Ovary (tissue), 9 donors: ENCODE data around the gene GFI1B. TPM values are rescaled to one million over a fixed set of nuclear protein-coding genes. Genes with fewer than 3 reads are reported as not detected.

ENCODE experiments used
- DNase-seq, 5 donors: peaks; one replicate each; pipeline ENCODE4 v3.0.0-alpha.2; 2019 to 2020
- H3K27ac ChIP-seq, 2 donors: fragments of 200-600 bp; one replicate each; pipeline versions ENCODE4 v1.5.1 to v1.8.0; 2019 to 2022
- H3K27me3 ChIP-seq: fragments of 200-600 bp; one replicate; pipeline ENCODE4 v1.8.0; 2022
- H3K36me3 ChIP-seq: fragments of 200-600 bp; sonication (generic); one replicate; pipeline ENCODE4 v1.5.1; 2019
- H3K4me1 ChIP-seq: one replicate; pipeline ENCODE4 v1.8.1; 2013; ENCODE audit warnings: mild to moderate bottlenecking, moderate library complexity; ENCODE audit not compliant: insufficient read depth
- H3K4me3 ChIP-seq: fragments of 200-600 bp; sonication (generic); one replicate; pipeline ENCODE4 v1.5.1; 2017
- H3K9me3 ChIP-seq, 2 donors: fragments of 200-600 bp in 1 of 2; sonication (generic) in 1 of 2; one replicate each; pipeline versions ENCODE4 v1.5.1 to v1.8.1; 2013 to 2019; ENCODE audit warnings: mild to moderate bottlenecking in 1 of 2, moderate library complexity in 1 of 2
- CTCF ChIP-seq, 3 donors: fragments of 450-650 bp in 2 of 3; fragments of 200-600 bp in 1 of 3; IDR thresholded peaks; one replicate each; pipeline versions ENCODE4 v1.5.1 to v1.8.0; 2016 to 2022; ENCODE audit warnings: antibody characterized with exemption in 3 of 3, mild to moderate bottlenecking in 1 of 3
- EP300 ChIP-seq: sonication (generic); formaldehyde crosslinking; IDR thresholded peaks from one replicate; pipeline ENCODE4 v1.6.1; 2017; ENCODE audit warnings: antibody characterized with exemption
- POLR2A ChIP-seq: fragments of 450-650 bp; IDR thresholded peaks from one replicate; pipeline ENCODE4 v1.6.1; 2017; ENCODE audit warnings: antibody characterized with exemption, mild to moderate bottlenecking, moderate library complexity
- WGBS, 3 donors: extraction: QIAGEN DNeasy Blood & Tissue Kit in 1 of 3; methylation state at CpG; one replicate each; pipeline versions ENCODE4 v1.1.5 to v1.1.7; 2013 to 2017; 5-methylcytosine and 5-hydroxymethylcytosine counted together
- intact Hi-C, 4 donors: fragments of 100-400 bp; cut with DNase I; formaldehyde crosslinking; loops; one replicate each; pipeline versions ENCODE4 v1.11.0 to v1.15.1; 2022 to 2023
- polyA plus RNA-seq, 2 donors: library from polyadenylated mRNA; stranded (reverse); fragments of 200-250 nt in 1 of 2; fragments of 350-450 nt in 1 of 2; fragmentation: Illumina TruSeq in 1 of 2; extraction: RNeasy Lipid Tissue Mini Kit (QIAGEN cat#74804) in 1 of 2; gene quantifications; one replicate each; pipeline ENCODE4 v1.2.3, GENCODE V29; 2013 to 2014
- total RNA-seq, 7 donors: library from RNA; depleted of rRNA in 2 of 7; stranded (reverse); fragments of >200 nt in 2 of 7; fragmentation: NEBNext Ultra II Directional in 3 of 7; extraction: Animal tissue kit (Norgen Biotek cat#: 25700) in 3 of 7; gene quantifications; one replicate each; pipeline versions ENCODE4 v1.1.0 to v1.2.4, GENCODE V29; 2016 to 2023
- donor health status: DM: no; HTN: no; CAD: no; lungs with moderate emphysema.
- donor health status: DM: no; HTN: no; CAD: no.
- donor health status: Bipolar disorder and iron deficiency.
- donor health status: DM: yes; HTN: yes; CAD: no.
- donor health status: DM: no; HTN: no; CAD: no.
- donor health status: DM: yes; HTN: yes; CAD: no.

The GFI1B gene
- total and polyA plus RNA-seq, 9 donors: 0.05 TPM; not detected in 8

GRCh38 chr9:132973166-132973565, 5.3 kb upstream of the GFI1B start:
- DNase-seq: no peak
- Histone ChIP-seq H3K9me3 (no peaks in the 10 kb centered on the region), H3K27me3 (no peaks in the 10 kb centered on the region), H3K4me3 (no peak overlapping the region), H3K27ac (no peak overlapping the region), H3K4me1 (peaks cover 4% of the 10 kb centered on the region), H3K36me3 (no peaks in the 10 kb centered on the region)
- 59 to 85% (median 70%) methylated on average over 8 to 18 of the region's 18 CpGs for WGBS, 3 donors
- intact Hi-C loops: loop anchor here in 2 of 4 donors (10.0 kb wide), 2 partner anchors 178 to 468 kb away; no protein-coding TSS in a partner anchor
- no peak for TF ChIP-seq POLR2A
- TF ChIP-seq EP300: no peak
- no peak for TF ChIP-seq CTCF (IDR thresholded peaks at IDR 0.05)

- H3K36me3 ChIP-seq: no peaks in the 10 kb centered on the region
- intact Hi-C loops: loop anchor here in 2 of 4 donors (10.0 kb wide), 2 partner anchors 179 to 469 kb away; no protein-coding TSS in a partner anchor
- DNase-seq: no peak
- WGBS, 3 donors: 82 to 87% (median 84%) methylated on average over 5 of the region's 5 CpGs
- peaks cover 4% of the 10 kb centered on the region for H3K4me1 ChIP-seq
- H3K4me3 ChIP-seq: no peak overlapping the region
- no peak overlapping the region for H3K27ac ChIP-seq
- no peaks in the 10 kb centered on the region for H3K9me3 ChIP-seq
- TF ChIP-seq CTCF (IDR thresholded peaks at IDR 0.05) (no peak), EP300 (no peak), POLR2A (no peak)
- H3K27me3 ChIP-seq: no peaks in the 10 kb centered on the region
Measured at GRCh38 chr9:132973713-132974112, 4.8 kb upstream of the GFI1B start.

GRCh38 chr9:132975961-132976360, 2.5 kb upstream of the GFI1B start:
- no peak for TF ChIP-seq POLR2A
- TF ChIP-seq CTCF (IDR thresholded peaks at IDR 0.05): no peak
- no peak for TF ChIP-seq EP300

GRCh38 chr9:132976571-132976970, 1.9 kb upstream of the GFI1B start:
- H3K27me3 ChIP-seq: no peaks in the 10 kb centered on the region
- H3K27ac ChIP-seq: no peak overlapping the region

More at GRCh38 chr9:132975961-132976360, 2.5 kb upstream of the GFI1B start:
- Histone ChIP-seq H3K4me1 (peaks cover 4% of the 10 kb centered on the region), H3K36me3 (no peaks in the 10 kb centered on the region), H3K9me3 (no peaks in the 10 kb centered on the region), H3K27ac (no peak overlapping the region), H3K4me3 (no peak overlapping the region), H3K27me3 (no peaks in the 10 kb centered on the region)
- WGBS, 3 donors: 53 to 56% (median 53%) methylated on average over 6 of the region's 6 CpGs
- DNase-seq: no peak
- intact Hi-C loops: loop anchor here in 2 of 4 donors (10.0 kb wide), 2 partner anchors 181 to 471 kb away; no protein-coding TSS in a partner anchor

More at GRCh38 chr9:132976571-132976970, 1.9 kb upstream of the GFI1B start:
- Histone ChIP-seq H3K4me3 (no peak overlapping the region), H3K4me1 (peaks cover 4% of the 10 kb centered on the region), H3K36me3 (no peaks in the 10 kb centered on the region), H3K9me3 (no peaks in the 10 kb centered on the region)
- DNase-seq: no peak
- 80 to 89% (median 87%) methylated on average over 3 of the region's 3 CpGs for WGBS, 3 donors
- TF ChIP-seq CTCF (IDR thresholded peaks at IDR 0.05): no peak
- no peak for TF ChIP-seq EP300
- no peak for TF ChIP-seq POLR2A
- intact Hi-C loops: loop anchor here in 2 of 4 donors (10.0 kb wide), 2 partner anchors 182 to 472 kb away; no protein-coding TSS in a partner anchor
